Vagina (tissue), 2 donors: ENCODE measurements around the gene ATP4B.

ENCODE experiments used
- POLR2A ChIP-seq, 2 donors: fragments of 450-650 bp; IDR thresholded peaks; one replicate each; pipeline ENCODE4 v1.6.1; 2017; ENCODE audit warnings: antibody characterized with exemption in 2 of 2, mild to moderate bottlenecking in 2 of 2, moderate library complexity in 2 of 2
- TF ChIP-seq, protein P1 (sequence below), 3 experiments: fragments of 450-650 bp in 2 of 3; fragments of 200-600 bp in 1 of 3; sonication (generic) in 1 of 3; IDR thresholded peaks; one replicate each; pipeline ENCODE4 v1.5.1; 2017 to 2019; ENCODE audit warnings: antibody characterized with exemption in 3 of 3, mild to moderate bottlenecking in 2 of 3, moderate library complexity in 2 of 3

DNA sequence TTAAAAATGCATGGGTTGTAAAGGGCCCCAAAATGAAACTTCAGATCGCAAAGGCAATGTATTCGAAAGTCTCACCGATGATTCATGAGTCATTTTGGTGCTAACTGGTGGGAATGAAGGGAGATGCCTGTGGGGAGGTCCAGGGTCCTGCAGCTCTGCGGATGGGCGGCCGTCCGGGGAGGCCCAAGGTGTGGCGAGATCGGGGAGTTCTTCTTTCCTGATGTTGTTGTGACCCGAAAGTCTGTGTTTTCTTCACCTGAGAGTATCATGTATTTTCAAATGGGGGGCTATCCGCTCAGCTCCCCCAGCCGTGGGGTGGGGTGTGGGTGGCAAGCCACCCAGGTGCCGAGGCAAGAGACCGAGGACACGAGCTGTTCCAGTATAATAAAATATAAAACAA lies 37.0 kb downstream of the ATP4B start:
- TF ChIP-seq, protein P1, sequence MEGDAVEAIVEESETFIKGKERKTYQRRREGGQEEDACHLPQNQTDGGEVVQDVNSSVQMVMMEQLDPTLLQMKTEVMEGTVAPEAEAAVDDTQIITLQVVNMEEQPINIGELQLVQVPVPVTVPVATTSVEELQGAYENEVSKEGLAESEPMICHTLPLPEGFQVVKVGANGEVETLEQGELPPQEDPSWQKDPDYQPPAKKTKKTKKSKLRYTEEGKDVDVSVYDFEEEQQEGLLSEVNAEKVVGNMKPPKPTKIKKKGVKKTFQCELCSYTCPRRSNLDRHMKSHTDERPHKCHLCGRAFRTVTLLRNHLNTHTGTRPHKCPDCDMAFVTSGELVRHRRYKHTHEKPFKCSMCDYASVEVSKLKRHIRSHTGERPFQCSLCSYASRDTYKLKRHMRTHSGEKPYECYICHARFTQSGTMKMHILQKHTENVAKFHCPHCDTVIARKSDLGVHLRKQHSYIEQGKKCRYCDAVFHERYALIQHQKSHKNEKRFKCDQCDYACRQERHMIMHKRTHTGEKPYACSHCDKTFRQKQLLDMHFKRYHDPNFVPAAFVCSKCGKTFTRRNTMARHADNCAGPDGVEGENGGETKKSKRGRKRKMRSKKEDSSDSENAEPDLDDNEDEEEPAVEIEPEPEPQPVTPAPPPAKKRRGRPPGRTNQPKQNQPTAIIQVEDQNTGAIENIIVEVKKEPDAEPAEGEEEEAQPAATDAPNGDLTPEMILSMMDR (IDR thresholded peaks at IDR 0.05), result no peak
- no peak for TF ChIP-seq POLR2A (IDR thresholded peaks at IDR 0.05)
